Gastrocnemius medialis (tissue), 4 donors: ENCODE data around the gene ACADVL.

ENCODE experiments used
- CTCF ChIP-seq, 5 experiments: fragments of 450-650 bp in 3 of 5; fragments of 200-600 bp in 2 of 5; sonication (generic) in 2 of 5; IDR thresholded peaks in 4 of 5; conservative IDR thresholded peaks in 1 of 5; 1 replicate in 4 of 5; 2 replicates in 1 of 5; pipeline ENCODE4 v1.5.1; 2016 to 2019; ENCODE audit warnings: antibody characterized with exemption in 5 of 5, mild to moderate bottlenecking in 3 of 5, moderate library complexity in 3 of 5
- POLR2A ChIP-seq, 2 donors: fragments of 450-650 bp; IDR thresholded peaks; one replicate each; pipeline ENCODE4 v1.6.1; 2017; ENCODE audit warnings: antibody characterized with exemption in 2 of 2, mild to moderate bottlenecking in 2 of 2, moderate library complexity in 2 of 2

GRCh38 chr17:7236808-7237207 is 17.1 kb downstream of the ACADVL start:
- no peak for TF ChIP-seq CTCF (IDR thresholded peaks at IDR 0.05 in 4 of 5, conservative IDR thresholded peaks at IDR 0.05 in 1 of 5)
- TF ChIP-seq POLR2A (IDR thresholded peaks at IDR 0.05): no peak
